Measurements from ENCODE around the gene WWP2.

- no peak for TF ChIP-seq EZH2phosphoT487 (IDR thresholded peaks at IDR 0.05; ENCODE audit: insufficient read depth, low read depth)
- TF ChIP-seq EZH2 (IDR thresholded peaks at IDR 0.05; ENCODE audit: insufficient read depth, poor library complexity, severe bottlenecking): no peak
Measured at GRCh38 chr16:69909043-69909442, 146.9 kb downstream of the WWP2 start.
